Erythroblast (primary cell): ENCODE data around the gene ADGRD1.
"Not testable (repeated sequence)": the region's sequence is repeated elsewhere in the genome, so short reads cannot be mapped to it uniquely, and the experiment has no call there.

Experiments
- DNase-seq, 2 experiments: peaks; one replicate each; lab custom pipeline; 2025; lab: John Stamatoyannopoulos, UW
- GATA1 ChIP-seq: IDR thresholded peaks from 2 replicates; pipeline ENCODE4 v1.6.1; 2011; ENCODE audit warnings: low read depth, mild to moderate bottlenecking, control low read depth, low read length, moderate library complexity
- POLR2A ChIP-seq: IDR thresholded peaks from 2 replicates; pipeline ENCODE4 v1.6.1; 2011; ENCODE audit warnings: mild to moderate bottlenecking, low read length

Gene ADGRD1

DNA sequence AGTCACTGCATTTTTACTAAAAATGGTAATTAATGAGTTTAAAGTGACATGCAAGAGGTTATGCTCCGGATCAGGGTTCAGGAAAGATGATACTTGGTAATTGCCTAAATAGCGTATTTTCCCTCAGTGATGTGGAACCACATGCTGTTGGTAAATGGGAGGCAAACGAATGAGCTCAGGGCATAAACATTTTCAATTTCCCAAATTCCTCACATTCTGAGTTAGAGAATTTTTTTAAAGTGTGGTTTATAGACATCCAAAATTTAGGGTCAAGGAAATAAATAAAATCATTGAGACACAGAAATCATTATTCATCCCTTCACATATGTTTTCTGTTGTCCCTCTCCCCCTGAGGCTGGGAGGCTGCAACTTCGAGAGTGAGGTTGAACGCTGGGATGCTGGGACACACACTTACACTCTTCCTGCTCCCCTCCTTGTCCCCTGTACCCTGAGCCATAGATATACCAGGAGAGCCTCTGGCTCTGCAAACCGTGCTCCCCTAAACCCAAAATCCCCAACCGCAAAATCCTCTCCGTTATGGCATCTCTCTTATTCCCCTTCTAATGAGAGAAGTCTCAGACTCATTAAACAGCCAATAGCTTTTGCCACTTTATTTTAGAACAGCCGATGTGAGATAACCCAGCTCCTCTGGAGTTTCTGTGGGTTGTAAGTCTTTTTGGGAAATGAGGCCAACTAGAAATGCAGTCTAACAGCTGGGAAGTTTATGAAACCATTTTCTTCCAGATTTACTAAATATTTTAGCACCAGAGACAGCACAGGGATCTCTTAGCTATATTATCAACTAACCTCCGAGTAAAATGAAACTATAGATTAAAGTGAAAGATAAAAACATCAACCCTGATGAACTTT is 21.4 kb upstream of the ADGRD1 start:
- no peak for DNase-seq
- TF ChIP-seq POLR2A = no peak
- no peak for TF ChIP-seq GATA1

DNA sequence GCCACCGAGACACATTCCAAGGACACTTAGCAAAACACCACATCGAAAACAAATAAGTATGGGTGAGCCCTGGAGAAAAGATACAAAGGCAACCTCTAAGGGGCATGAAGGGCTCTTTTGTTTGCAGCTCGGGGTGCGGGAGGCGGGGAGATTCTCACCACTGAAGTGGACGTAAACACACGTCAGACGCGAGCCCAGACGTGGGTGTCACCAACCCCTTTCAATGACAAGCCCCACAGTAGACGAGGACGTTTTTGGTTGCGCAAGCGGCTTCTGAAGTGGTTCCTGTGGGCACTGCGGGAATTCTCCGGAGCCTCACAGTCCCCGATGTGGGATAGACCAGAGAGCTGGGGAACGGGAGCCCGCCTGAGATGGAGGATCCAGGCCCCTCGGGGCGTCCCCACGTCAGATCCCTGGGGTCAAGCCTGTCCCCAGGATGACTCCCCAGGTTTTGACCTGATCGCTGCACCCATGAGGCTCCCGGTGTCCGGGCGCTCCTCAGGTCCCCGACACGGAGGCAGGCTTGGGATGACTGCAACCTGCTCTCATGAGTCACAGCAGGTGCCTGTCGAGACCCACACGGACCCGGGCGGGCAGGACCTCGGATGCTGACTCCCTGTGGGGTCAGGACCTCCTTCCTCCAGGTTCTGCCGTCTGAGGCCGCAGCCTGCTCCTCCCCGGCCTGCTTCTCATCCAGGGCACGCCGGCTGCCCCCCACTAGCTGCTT is 20.3 kb upstream of the ADGRD1 start:
- TF ChIP-seq GATA1 = no peak
- TF ChIP-seq POLR2A = no peak
- no peak for DNase-seq

DNA sequence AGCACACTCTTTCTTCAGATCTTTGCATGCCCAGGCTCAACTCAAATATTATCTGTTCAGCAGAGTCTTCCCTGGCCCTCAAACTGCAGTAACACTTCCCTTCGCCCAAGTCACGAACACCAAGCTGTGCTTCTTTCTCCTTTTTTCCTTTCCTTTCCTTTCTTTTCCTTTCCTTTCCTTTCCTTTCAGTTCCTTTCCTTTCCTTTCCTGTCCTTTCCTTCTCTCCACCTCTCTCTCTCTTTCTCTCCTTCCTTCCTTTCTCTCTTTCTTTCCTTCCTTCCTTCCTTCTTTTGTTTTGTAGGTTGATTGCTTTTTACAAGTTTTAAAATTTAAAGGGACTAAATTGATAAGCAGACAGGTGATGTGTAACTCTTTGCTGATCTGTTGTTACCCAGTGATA is 19.0 kb upstream of the ADGRD1 start:
- DNase-seq = no peak

DNA sequence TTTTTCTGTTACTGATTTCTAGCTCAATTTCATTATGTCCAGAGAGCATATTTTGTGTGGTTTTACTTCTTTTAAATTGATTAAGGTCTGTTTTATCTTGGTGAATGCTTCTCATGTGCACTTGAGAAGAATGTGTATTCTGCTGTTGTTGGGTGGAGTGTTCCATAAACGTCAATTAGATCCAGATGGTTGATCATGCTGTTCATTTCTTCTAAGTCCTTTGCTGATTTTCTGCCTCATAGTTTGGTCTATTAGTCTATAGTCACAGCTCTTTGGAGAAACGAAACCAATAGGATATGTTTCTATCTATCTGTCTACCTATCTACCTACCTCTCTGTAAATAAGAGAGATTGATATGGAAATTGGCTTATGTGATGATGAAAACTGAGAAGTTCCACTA is 17.1 kb upstream of the ADGRD1 start:
- no peak for DNase-seq
- TF ChIP-seq GATA1 = no peak
- no peak for TF ChIP-seq POLR2A

More for the DNA sequence above, 19.0 kb upstream of the ADGRD1 start:
- TF ChIP-seq POLR2A = no peak
- no peak for TF ChIP-seq GATA1

GRCh38 chr12:130937063-130937462 is 16.6 kb upstream of the ADGRD1 start:
- TF ChIP-seq GATA1 (no peak), POLR2A (no peak)
- DNase-seq = no peak

GRCh38 chr12:130937546-130937945 is 16.2 kb upstream of the ADGRD1 start:
- not testable (repeated sequence) for DNase-seq

- DNase-seq = no peak
- TF ChIP-seq POLR2A (no peak), GATA1 (no peak)
Observed at GRCh38 chr12:130938186-130938585, 15.5 kb upstream of the ADGRD1 start.

DNA sequence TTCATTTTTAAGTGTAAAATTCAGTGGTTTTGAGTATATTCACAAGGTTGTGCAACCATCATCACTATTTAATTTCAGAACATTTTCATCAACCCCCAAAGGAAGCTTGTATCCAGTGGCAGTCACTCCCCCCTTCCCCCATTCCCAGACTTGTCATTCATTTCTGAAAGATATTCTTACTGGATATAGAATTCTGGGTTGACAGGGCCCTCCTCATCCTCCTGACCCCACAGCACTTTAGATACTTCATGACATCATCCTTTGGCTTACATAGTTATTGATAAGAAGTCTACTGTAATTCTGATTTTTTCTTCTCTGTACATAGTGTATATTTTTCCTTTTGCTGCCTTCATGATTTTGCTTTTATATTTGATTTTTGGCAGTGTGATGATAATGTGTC is 8.8 kb upstream of the ADGRD1 start:
- no peak for DNase-seq
- TF ChIP-seq POLR2A (no peak), GATA1 (no peak)

- DNase-seq = no peak
- TF ChIP-seq POLR2A (no peak), GATA1 (no peak)
Observed at GRCh38 chr12:130945786-130946492, 7.8 kb upstream of the ADGRD1 start.

GRCh38 chr12:130947028-130947613 is 6.6 kb upstream of the ADGRD1 start:
- TF ChIP-seq POLR2A = no peak
- no peak for TF ChIP-seq GATA1
- DNase-seq = no peak

DNA sequence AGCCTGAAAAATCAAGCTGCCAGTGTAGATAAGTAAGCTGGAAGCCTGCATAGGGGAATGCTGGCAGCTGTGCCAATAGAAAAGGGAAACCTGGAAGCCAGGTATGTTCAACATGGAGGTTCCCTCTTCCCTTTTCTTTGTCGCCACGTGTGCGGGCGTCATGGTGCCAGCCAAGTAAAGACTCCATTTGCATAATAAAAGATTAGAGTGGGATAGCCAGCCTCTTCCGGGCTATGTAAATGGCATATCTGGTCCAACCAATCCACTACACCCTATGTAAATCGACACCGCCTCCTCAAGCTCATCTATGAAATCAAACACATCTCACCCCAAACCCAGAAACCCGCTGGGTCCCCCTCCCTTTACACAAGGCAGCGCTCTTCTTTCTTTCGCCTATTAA is 5.6 kb upstream of the ADGRD1 start:
- no peak for DNase-seq
- TF ChIP-seq GATA1 (no peak), POLR2A (no peak)

- DNase-seq = no peak
- TF ChIP-seq POLR2A (no peak), GATA1 (no peak)
Observed at GRCh38 chr12:130948751-130949150, 5.0 kb upstream of the ADGRD1 start.

DNA sequence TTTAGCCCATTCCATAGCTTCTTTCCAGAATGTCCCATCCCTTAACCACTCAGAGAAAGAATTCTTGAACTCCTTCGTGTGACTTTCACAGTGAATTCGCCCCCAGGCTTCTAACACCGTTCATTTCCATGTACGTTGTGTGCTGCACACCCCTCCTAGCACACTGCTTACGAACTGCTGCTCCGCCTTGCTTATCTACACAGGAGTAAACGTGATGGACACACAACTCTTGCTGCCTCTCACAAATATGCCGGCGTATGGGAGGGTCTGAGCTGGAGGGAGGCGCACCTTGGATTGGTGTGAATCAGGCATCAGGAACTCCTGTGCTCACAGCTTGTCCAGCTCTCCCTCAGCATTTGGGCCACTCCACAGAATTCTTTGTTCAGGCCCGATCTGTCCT is 3.9 kb upstream of the ADGRD1 start:
- DNase-seq = no peak
- TF ChIP-seq GATA1 (no peak), POLR2A (no peak)
